DND-41 (cell line): Measurements from ENCODE around the gene LMF1.

ENCODE experiments used
- ATAC-seq: fragments of 200-7000 bp; cut with Tn5 transposase; 3 replicates; pipeline ENCODE4 v1.9.1; 2021; ENCODE audit warnings: low read depth; ENCODE audit not compliant: insufficient read depth
- DNase-seq: peaks from one replicate; pipeline ENCODE4 v3.0.0-alpha.2; 2020
- H2AFZ ChIP-seq: 2 replicates; pipeline ENCODE4 v1.6.0; 2012; ENCODE audit warnings: low read depth, low read length
- H3K27ac ChIP-seq: 2 replicates; pipeline ENCODE4 v1.5.1; 2012; ENCODE audit warnings: low read length, inconsistent platforms
- H3K27me3 ChIP-seq: fragments of 200-600 bp; sonication (generic); 2 replicates; pipeline ENCODE4 v1.6.0; 2012; ENCODE audit warnings: low read length, mild to moderate bottlenecking, inconsistent platforms; ENCODE audit not compliant: insufficient read depth, poor library complexity
- H3K36me3 ChIP-seq: 2 replicates; pipeline ENCODE4 v1.5.1; 2012; ENCODE audit warnings: low read length, inconsistent platforms; ENCODE audit not compliant: insufficient read depth
- H3K4me1 ChIP-seq: 2 replicates; pipeline ENCODE4 v1.5.1; 2012; ENCODE audit warnings: mild to moderate bottlenecking, low read length; ENCODE audit not compliant: insufficient read depth
- H3K4me2 ChIP-seq: 2 replicates; pipeline ENCODE4 v1.6.0; 2012; ENCODE audit warnings: mild to moderate bottlenecking, moderate library complexity, low read length, inconsistent platforms; ENCODE audit not compliant: insufficient read depth
- H3K4me3 ChIP-seq, 2 experiments: fragments of 200-600 bp in 1 of 2; shearing (Covaris generic) in 1 of 2; 2 replicates each; pipeline ENCODE4 v1.5.1; 2012 to 2016; ENCODE audit warnings: inconsistent platforms in 2 of 2, low read length in 2 of 2, mild to moderate bottlenecking in 2 of 2, low read depth in 1 of 2, moderate library complexity in 1 of 2
- H3K79me2 ChIP-seq: 2 replicates; pipeline ENCODE4 v1.6.0; 2012; ENCODE audit warnings: low read length, inconsistent platforms; ENCODE audit not compliant: insufficient read depth
- H3K9ac ChIP-seq: 2 replicates; pipeline ENCODE4 v1.6.0; 2012; ENCODE audit warnings: low read depth, mild to moderate bottlenecking, inconsistent platforms, low read length, moderate library complexity
- H3K9me3 ChIP-seq: 2 replicates; pipeline ENCODE4 v1.5.1; 2012; ENCODE audit warnings: low read length, moderate library complexity, mild to moderate bottlenecking, inconsistent platforms; ENCODE audit not compliant: insufficient read depth, severe bottlenecking
- H4K20me1 ChIP-seq: 2 replicates; pipeline ENCODE4 v1.6.0; 2012; ENCODE audit warnings: low read length; ENCODE audit not compliant: insufficient read depth
- EZH2 ChIP-seq: IDR thresholded peaks from 3 replicates; pipeline ENCODE4 v1.6.1; 2012; ENCODE audit warnings: borderline replicate concordance, low read depth, mild to moderate bottlenecking, moderate library complexity, low read length, inconsistent platforms; ENCODE audit not compliant: severe bottlenecking
- TF ChIP-seq, protein P1 (sequence below): IDR thresholded peaks from 2 replicates; pipeline ENCODE4 v1.5.1; 2012; ENCODE audit warnings: borderline replicate concordance, low read length, moderate library complexity, mild to moderate bottlenecking; ENCODE audit not compliant: poor library complexity, severe bottlenecking; ENCODE audit errors: extremely low read depth

Gene LMF1

DNA sequence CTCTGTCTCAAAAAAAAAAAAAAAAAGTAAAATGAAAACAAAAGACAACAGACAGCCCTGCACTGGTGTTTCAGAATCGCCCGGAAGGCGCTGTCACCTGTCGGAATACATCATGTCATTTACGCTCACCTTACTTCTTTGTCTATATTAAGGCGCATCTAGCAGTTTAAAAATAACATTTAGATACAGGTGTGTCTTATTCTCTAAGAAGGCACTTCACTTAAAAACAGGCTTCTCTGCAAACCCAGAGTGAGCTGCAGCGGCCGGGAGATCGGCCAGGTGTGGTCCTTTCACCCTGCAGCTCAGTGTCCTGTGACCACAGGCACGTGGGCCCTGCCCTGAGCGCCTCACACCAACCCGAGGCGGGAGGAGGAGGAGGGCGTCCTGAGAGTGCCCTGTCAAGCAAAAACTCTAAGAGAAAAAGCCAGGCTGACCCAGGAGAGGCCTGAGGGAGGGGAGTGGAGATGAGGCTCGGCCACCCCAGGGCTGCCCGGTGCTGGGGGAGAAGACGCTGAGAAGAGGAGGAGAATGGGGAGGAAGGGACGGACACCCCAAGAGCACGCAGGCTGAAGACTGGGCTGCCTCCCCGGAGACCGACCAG, 3.3 kb upstream of the LMF1 start:
- Histone ChIP-seq H3K9ac (no peak overlapping the region), H3K27ac (no peak overlapping the region), H3K79me2 (peaks cover 14% of the 10 kb centered on the region), H2AFZ (no peak overlapping the region), H3K4me1 (peaks cover 17% of the 10 kb centered on the region), H4K20me1 (no peaks in the 10 kb centered on the region; the same call in 1 of the 2 replicates), H3K4me2 (no peak overlapping the region), H3K4me3 (no peak overlapping the region), H3K27me3 (no peaks in the 10 kb centered on the region), H3K36me3 (peaks cover 6% of the 10 kb centered on the region), H3K9me3 (no peaks in the 10 kb centered on the region)
- ATAC-seq (no peak), DNase-seq (no peak)
- no peak for TF ChIP-seq EZH2
- TF ChIP-seq, protein P1, sequence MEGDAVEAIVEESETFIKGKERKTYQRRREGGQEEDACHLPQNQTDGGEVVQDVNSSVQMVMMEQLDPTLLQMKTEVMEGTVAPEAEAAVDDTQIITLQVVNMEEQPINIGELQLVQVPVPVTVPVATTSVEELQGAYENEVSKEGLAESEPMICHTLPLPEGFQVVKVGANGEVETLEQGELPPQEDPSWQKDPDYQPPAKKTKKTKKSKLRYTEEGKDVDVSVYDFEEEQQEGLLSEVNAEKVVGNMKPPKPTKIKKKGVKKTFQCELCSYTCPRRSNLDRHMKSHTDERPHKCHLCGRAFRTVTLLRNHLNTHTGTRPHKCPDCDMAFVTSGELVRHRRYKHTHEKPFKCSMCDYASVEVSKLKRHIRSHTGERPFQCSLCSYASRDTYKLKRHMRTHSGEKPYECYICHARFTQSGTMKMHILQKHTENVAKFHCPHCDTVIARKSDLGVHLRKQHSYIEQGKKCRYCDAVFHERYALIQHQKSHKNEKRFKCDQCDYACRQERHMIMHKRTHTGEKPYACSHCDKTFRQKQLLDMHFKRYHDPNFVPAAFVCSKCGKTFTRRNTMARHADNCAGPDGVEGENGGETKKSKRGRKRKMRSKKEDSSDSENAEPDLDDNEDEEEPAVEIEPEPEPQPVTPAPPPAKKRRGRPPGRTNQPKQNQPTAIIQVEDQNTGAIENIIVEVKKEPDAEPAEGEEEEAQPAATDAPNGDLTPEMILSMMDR: no peak

DNA sequence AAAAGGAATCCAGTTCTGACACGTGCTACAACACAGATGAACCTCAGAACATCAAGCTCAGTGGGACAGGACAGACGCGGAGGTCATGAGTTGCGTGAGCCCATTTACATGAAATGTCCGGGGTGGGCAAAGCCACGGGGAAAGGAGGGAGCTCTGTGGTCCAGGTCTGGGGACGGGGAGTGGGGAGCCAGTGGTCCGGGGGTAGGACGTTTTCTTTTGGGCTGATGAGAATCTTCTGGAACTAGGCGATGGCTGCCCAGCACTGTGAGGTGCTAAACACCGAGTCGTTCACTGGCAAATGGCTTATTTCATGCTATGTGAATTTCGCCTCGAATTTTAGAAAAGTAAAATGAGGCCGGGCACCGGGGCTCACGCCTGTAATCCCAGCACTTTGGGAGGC, 2.6 kb upstream of the LMF1 start:
- ATAC-seq (no peak), DNase-seq (no peak)
- Histone ChIP-seq H3K4me1 (peaks cover 25% of the 10 kb centered on the region), H3K4me3 (no peak overlapping the region), H3K4me2 (no peak overlapping the region), H3K27ac (no peak overlapping the region), H3K9ac (no peak overlapping the region), H3K79me2 (peaks cover 19% of the 10 kb centered on the region), H3K27me3 (no peaks in the 10 kb centered on the region), H3K9me3 (no peaks in the 10 kb centered on the region), H2AFZ (no peak overlapping the region), H4K20me1 (no peaks in the 10 kb centered on the region; the same call in 1 of the 2 replicates), H3K36me3 (peaks cover 8% of the 10 kb centered on the region)
- TF ChIP-seq, protein P1: no peak
- no peak for TF ChIP-seq EZH2

DNA sequence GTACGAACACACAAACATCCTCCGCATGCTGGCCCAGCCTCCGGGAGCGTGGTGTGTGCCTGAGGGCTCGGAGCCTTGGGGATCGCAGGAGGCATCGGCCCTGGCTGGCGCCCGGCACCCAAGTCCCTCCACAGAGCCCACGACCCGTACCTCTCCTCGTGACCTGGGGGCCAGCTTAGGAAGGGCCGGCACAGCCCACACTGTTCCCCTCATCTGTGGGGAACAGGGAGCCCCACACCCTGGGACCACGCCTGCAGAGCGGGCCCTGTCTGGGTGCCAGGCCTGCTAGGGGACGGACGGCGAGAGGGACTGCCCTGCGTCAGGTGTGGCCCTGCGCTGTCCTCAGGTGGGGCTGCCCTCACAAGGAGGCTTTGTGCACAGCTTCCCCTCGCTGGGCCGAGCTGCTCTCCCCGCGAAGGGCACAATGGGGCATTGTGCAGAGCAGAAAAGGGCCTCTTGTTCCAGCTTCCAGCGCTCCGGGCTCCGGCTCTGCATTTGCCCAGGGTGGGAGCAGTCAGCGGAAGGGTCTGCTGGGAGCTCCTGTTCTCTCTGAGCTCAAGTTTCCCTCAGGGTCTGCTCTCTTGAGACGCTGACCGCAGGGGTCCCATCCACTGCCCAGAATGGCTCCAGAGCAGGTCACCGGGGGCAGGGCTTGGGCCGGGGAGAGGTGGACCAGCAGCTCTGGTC, 1.7 kb upstream of the LMF1 start:
- peaks cover 26% of the 10 kb centered on the region for H3K4me1 ChIP-seq
- no peak overlapping the region for H3K9ac ChIP-seq
- no peaks in the 10 kb centered on the region for H3K27me3 ChIP-seq
- H3K9me3 ChIP-seq: no peaks in the 10 kb centered on the region
- H2AFZ ChIP-seq: no peak overlapping the region
- ATAC-seq (no peak), DNase-seq (no peak)
- H3K36me3 ChIP-seq: peaks cover 16% of the 10 kb centered on the region
- no peak for TF ChIP-seq EZH2
- no peak overlapping the region for H3K4me2 ChIP-seq
- peaks cover 27% of the 10 kb centered on the region for H3K79me2 ChIP-seq
- H4K20me1 ChIP-seq: no peaks in the 10 kb centered on the region
- no peak overlapping the region for H3K4me3 ChIP-seq
- no peak overlapping the region for H3K27ac ChIP-seq

DNA sequence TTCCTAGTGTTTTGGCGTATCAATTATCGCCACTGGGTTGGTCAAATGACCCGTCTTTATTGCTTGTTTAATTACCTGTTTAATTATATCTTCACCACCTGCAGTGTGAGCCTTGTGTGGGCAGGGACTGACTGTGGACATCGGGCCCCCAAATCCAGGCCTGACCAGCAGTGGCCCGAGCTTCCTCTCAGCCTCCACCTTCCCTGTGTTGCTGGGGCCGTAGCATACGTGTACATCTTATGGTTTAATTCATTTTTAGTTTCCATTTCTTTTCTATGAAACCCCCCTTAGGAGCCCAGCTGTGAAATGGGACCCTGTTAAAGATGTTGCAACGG, 1.2 kb upstream of the LMF1 start:
- DNase-seq (no peak), ATAC-seq (no peak)
- Histone ChIP-seq H3K4me1 (peaks cover 26% of the 10 kb centered on the region), H3K36me3 (peaks cover 21% of the 10 kb centered on the region), H4K20me1 (no peaks in the 10 kb centered on the region), H2AFZ (no peak overlapping the region), H3K79me2 (peaks cover 32% of the 10 kb centered on the region), H3K9ac (no peak overlapping the region), H3K4me3 (no peak overlapping the region), H3K9me3 (no peaks in the 10 kb centered on the region), H3K27me3 (no peaks in the 10 kb centered on the region), H3K4me2 (no peak overlapping the region), H3K27ac (no peak overlapping the region)
- TF ChIP-seq, protein P1: no peak
- TF ChIP-seq EZH2: no peak
